NCI-H2196 treated with DMSO at 0.1 percent for 48 hours (cell line): ENCODE data around the gene UGT1A7.

ENCODE experiments used
- DNase-seq: peaks from one replicate; lab custom pipeline; 2025; ENCODE audit not compliant: unreplicated experiment; lab: John Stamatoyannopoulos, UW

UGT1A7 gene

DNA sequence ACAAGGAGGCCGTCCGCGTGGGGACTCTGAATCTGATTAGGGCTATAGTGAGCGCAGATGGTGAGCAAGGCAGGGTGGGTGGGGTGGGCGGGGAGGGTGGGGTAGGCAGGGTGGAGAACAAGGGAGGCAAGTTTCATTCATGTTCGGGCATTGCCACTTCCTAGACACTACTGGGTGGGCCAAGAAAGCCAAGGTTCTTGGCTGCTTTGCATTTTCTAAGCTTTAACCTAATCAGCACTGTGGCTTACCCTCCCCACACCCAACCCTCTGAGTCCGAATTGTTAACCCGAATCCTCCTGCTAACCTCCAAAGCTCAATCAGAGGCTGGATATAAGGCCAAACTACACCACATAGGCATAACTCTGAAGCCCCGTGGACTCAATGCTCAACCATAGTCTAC lies 114.6 kb downstream of the UGT1A7 start:
- no peak for DNase-seq

GRCh38 chr2:233798335-233799086 lies 116.8 kb downstream of the UGT1A7 start:
- DNase-seq, result no peak

DNA sequence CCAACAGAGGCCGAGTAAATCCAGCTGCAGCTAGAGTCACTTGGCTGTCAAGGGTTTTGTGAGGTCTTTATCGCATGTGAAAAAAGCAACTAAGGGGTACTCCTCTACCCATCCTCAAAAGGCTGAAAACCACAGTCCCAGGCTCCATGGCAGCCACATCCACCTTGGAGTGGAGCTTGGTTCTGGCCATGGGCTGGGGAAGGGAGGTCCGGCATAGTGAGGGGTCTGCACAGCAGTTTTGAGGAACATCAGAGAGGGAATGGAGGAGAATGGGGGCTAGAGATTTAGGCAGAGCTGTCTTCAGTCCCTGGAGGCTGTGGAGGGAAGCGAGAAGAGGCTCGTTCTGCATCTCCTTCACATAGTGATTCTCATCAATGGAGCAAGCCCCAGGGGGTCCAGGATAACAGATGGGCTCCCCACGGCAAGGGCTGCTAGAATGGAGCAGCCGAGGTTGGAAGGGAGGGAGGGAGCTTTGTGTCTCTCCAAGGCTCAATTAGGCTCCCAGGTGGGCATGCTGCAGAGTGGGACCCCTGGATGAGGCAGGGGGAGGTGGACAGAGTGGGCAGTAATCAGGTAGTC lies 117.5 kb downstream of the UGT1A7 start:
- no peak for DNase-seq

GRCh38 chr2:233799716-233800115 lies 118.0 kb downstream of the UGT1A7 start:
- DNase-seq, result no peak

DNA sequence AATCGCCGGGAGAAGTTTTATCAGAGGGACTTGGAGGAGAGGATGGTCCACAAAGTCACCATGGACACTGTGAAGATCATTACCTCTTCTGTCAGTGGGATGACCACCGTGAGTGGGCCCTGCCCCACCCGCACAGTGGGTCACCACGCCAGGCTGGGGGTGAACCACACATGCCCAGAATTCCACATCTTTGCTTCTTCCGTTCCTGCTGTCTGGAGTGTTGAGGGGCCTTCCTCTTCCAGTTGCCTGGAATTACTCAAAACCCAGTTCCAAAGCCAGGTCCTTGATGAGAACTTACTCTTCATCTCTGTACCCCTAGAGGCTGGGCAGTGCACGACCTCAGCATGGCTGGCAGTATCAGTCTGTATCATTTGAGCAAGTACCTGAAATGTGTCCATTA lies 118.5 kb downstream of the UGT1A7 start:
- DNase-seq, result no peak

- no peak for DNase-seq
Measured at GRCh38 chr2:233801357-233802131, 119.8 kb downstream of the UGT1A7 start.

DNA sequence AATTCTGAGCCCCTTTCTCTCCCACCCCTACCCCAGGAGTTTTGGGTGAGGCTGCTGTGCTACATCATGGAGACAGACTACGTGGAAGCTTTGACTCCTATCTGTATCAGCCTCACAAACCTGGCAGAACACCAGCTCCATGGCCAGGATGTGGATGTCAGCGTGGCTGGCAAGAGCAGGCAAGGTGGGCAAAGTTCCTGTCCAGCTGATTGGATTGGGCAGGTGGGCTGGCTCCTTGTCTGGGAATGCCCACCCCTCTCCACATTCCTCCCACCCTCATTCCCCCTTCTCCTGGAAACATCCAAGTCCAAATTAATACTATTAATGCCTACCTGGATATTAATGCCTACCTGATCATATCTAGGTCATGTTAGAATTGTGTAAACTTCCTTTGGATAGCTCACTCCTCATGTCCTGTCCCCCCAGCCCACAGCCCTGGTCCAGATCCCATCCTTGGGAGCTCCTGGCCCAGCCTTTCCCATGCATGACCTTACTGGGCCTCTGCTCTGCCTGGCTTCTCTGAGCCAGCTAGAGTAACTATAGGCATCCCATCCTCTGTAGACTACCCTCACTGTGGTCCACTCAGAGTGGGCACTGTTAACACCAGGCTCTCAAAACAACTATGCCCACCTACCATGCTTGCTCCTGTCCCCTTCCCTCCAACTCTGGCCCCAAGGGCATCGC lies 120.6 kb downstream of the UGT1A7 start:
- no peak for DNase-seq

- DNase-seq, result no peak
Measured at GRCh38 chr2:233803292-233803911, 121.7 kb downstream of the UGT1A7 start.

DNA sequence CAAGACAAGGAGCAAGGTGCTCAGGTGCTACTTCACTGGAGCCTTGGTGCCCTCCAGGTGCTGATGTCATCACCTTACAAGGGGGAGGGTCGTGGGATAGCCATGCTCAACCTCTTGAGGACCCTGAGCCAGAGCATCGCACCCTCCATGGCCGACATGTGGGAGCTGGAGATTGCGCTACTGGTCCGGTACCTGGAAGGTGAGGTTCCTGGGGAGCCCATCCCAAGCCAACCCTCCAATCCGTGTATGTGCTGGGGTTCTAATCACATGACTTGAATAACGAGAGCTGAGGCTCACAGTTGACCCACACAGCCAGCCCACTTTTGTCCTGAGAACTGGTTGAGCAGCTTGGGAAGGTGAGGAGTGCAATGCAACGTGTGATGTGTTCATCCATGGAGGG lies 122.3 kb downstream of the UGT1A7 start:
- no peak for DNase-seq

GRCh38 chr2:233807215-233807865 lies 125.6 kb downstream of the UGT1A7 start:
- no peak for DNase-seq

DNA sequence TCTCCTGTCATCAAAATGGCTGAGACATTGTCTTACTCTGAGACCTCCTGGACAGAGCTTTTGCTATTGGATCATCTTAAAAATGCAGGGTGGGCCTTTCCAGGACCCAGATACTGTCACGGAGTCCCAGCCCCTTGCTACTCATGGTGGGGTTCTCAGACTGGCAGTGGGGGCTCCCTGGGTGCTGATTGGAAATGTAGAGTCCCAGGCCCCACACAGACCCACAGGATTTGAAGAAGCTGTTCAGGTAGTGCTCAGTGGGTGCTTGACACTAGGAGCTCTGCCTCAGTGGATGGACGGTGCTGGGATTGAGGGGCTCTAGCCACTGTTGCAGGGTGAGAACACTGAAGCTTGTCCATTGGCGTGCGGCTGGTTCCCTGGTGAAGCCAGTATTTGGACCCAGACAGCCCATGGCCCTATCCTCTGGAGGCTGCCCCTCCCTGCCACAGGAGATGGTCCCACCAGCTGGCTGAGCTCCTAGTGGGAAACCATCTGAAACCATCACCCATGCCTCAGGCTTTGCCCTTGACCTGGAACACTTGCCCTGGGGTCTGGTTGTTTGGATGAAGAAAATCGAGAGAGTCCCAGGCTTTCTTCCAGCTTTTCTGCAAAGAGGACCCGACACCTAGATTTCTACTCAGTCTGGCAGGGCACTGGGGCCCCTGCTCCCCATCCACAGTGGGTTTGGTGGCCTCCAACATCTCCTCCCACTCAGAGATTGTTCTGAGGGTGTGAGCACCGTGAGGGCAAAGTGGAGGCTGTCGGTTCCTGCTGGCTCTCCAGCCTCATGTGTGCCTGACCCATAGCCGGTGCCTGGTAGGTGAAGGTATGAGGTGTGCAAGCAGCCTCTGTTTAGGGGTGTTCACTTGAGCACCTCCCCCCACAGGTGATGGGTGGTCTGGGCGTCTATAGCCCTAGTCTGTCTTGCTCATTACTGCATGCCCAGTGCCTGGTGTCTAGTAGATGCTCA lies 126.5 kb downstream of the UGT1A7 start:
- DNase-seq, result no peak

DNA sequence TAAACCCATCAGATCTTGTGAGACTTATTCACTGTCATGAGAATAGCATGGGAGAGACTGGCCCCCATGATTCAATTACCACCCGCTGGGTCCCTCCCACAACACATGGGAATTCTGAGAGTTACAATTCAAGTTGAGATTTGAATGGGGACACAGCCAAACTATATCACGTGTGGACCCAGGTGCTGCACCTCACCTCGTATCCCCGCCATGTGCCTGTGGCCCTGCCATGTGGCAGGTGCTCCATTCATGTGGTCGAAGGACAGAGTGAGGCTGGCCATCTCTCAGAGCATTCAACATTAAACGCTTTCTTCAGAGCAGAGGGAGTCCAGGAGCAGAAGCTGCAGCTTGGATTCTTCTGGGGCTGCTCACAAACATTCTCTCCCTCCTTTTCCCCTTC lies 128.7 kb downstream of the UGT1A7 start:
- no peak for DNase-seq

GRCh38 chr2:233811087-233811486 lies 129.4 kb downstream of the UGT1A7 start:
- DNase-seq, result no peak

- no peak for DNase-seq
Measured at GRCh38 chr2:233811732-233812131, 130.0 kb downstream of the UGT1A7 start.

GRCh38 chr2:233813236-233814055 lies 131.7 kb downstream of the UGT1A7 start:
- no peak for DNase-seq

GRCh38 chr2:233814056-233814835 lies 132.5 kb downstream of the UGT1A7 start:
- DNase-seq, result no peak

DNA sequence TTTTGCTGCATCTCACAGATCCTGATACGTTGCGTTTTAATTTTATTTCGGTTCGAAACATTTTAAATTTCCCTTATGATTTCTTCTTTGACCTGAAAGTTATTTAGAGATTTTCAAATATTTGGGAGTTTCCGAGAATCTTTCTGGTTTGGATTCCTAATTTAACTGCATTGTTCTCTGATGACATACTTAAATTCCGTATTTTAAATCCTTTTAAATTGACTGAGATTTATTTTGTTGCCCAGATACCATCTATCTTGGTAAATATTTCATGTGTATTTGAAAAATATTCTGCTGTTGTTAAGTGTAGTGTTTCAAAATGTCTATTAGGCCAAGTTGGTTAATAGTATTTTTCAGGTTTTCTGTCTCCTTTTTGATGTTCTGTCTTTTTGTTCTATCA lies 134.2 kb downstream of the UGT1A7 start:
- no peak for DNase-seq

DNA sequence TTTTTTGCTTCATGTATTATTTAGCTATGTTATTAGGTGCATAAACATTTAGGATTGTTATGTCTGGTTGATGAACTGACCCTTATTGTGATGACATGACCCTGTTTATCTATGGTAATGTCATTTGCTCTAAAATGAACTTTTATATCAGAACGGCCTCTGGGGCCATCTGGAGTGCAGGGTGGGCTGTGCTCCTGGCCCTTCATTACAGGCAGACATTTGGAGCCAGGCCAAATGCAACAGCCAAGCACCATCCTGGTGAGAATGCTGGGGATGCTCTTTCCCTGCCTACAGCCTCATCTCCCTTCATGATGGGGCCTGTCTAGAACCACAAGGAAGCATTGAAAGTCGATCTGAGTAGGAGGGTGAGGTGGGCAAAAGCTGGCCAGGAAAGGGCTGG lies 134.6 kb downstream of the UGT1A7 start:
- no peak for DNase-seq
